NCI-H146 (cell line): ENCODE measurements around the gene SYTL3.
"Not testable (repeated sequence)": the region's sequence is repeated elsewhere in the genome, so short reads cannot be mapped to it uniquely, and the experiment has no call there.

Experiments
- DNase-seq: peaks from one replicate; lab custom pipeline; 2025; lab: John Stamatoyannopoulos, UW

Gene SYTL3

GRCh38 chr6:158662954-158663624, 13.2 kb downstream of the SYTL3 start:
- peak; percentile 99 for DNase-seq

DNA sequence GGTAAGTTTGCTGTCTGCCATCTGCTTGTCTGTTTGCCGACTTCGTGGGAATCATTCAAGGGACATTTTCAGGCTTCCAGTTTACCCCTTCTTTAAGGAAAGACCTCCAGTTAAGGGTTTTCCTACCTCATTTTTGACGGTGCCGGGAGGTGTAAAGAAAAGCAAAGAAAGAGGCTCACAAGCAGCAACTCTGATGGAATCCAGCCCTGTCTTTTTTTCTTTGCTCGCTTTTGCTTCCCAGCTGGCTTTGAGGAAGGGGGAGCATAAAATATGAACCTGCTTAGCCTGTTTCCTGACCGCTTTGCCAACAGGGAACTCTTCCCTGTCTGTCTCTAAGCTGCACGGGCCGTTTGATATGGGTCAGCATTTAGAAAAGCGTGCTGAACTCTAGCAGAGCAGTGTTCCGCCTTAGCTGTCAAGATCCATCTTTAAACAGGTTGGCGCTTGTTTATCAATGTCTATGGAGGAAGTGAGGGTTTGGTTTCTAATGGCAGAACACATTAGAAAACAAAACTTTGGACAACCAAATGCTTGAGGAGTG, 13.8 kb downstream of the SYTL3 start:
- peak; percentile 84 for DNase-seq

GRCh38 chr6:158665332-158665731, 15.5 kb downstream of the SYTL3 start:
- no peak for DNase-seq

DNA sequence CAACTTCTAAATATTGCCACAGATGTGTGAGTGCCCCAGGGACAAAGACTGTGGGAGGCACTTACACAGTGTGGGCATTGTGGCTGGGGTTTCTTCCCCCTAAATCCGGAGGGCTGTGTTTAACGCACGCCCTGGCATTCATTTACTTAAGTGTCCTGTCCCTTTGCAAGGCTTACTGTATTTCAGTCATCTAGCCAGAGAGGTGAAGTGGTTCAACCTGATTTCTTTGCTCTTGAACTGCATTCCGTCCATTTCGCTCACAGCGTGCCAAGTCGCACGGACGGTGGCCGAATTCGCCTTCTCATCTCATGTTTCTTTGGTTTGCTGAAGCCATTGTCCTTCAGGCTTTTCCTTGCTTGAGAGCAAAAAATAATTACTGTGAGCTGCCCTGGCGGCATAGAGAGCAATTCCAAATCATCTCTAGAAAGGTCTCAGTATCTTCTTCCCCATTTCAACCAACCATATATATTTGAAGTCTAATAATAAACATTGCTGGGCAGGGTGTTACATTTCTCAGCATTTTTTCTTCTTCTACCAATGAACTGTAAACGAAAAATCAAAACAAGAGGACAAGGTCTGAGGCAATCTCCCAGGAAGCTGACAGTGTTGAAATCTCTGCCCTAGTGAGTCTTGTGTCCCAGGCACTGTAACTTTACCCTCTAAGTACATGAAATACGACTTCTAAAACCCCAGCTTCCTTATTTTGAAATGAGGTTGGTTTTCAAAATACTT, 16.9 kb downstream of the SYTL3 start:
- DNase-seq: no peak

- DNase-seq: no peak
Observed at GRCh38 chr6:158667360-158667981, 17.6 kb downstream of the SYTL3 start.

DNA sequence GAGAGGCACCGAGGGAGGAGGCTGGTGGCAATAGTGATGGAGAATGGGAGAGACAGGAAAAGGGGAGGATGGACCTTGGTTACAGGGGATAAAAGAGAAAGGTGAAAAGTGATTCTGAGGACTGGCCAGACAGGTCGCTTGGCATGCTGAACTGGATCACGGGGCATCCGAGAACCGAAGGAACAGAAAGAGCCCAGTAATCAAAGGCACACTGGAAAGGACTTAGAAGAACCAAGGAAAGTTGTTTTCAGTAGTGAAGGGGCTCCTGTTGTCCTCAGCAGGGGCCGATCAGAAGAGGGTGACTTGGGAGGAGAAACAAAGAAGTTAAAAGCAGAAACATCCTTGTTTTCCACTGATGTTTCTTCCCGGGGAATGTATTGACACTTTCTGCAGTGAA, 18.9 kb downstream of the SYTL3 start:
- no peak for DNase-seq

DNA sequence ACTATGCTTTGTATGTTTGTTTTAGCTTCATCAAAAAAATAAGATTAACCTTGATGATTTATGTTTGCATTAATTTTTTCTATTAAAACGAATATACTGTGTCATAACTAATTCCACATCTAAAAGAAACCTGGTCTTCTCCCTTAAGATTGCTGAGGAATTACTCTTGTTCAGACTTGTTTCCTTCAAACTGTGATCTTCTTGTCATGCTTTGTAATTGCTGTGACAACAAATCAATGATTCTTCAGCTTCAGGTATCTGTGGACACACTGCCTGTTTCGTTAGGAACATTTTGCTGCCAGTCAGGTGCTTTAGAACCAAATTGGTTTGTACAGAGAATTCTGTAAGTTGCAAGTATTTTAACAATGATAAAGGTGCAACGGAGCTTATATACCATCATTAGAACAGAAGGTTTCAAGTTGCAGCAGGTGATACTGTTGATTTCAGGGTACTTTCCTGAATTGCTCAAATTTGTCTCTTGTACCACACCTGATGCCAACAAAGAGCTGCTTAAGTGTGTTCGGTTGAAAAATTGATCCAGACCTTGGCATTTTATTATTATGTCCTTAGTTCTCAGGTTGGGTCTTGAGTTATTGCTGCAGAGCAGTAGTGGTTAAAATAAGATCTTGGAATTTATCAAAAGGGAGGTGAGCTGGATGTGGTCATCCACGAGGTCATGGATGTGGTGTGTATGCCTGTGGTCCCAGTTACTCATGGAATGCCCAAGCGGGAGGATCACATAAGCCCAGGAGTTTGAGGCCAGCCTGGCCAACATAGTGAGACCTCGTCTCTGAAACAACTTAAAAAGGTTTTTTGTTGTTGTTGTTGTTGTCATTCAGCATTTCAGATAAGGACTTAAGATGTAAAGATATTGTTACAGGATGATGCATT, 19.5 kb downstream of the SYTL3 start:
- DNase-seq: peak; percentile 68

DNA sequence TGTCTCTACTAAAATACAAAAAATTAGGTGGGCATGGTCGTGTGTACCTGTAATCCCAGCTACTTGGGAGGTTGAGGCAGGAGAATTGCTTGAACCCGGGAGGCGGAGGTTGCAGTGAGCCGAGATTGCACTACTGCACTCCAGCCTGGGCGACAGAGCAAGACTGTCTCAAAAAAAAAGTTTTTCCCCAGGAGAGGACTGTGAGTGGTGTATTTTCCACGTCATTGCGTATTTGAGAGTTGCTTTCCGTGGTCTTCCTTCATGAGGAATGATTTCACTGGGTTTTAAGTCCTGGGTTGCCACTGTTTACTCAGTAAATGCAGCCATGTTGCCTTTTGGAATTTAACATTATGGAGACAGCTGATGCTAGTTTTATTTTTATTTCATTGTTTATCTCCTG, 22.3 kb downstream of the SYTL3 start:
- not testable (repeated sequence) for DNase-seq

GRCh38 chr6:158672726-158673125, 22.9 kb downstream of the SYTL3 start:
- DNase-seq: no peak

GRCh38 chr6:158674342-158675131, 24.7 kb downstream of the SYTL3 start:
- DNase-seq: no peak

- DNase-seq: not testable (repeated sequence)
Observed at GRCh38 chr6:158677094-158677493, 27.2 kb downstream of the SYTL3 start.

DNA sequence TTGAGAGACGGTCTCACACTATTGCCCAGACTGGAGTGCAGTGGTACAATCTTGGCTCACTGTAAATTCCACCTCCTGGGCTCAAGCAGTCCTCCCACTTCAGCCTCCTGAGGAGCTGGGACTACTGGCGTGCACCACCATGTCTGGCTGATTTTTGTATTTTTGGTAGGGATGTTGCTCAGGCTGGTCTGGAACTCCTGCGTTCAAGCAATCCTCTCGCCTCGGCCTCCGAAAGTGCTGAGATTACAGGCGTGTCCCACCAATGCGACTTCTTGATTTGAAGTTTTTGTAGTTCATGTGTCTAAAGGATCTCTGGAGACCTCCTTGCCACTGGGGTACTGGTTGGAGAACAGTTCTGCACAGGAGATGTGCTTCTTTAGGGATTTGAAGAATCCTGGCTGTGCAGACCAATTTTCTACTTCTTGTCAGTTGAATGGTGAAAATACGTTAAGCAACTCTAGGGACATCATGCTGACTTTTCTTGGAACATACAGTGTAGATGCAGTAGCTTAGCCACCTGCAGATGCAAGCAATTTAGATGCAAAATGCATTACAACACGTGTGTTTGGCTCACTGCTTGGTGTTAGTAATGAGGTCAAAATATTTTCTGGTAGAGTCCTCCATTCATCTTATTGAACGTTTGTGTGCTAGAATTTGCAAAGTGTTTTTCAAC, 28.2 kb downstream of the SYTL3 start:
- no peak for DNase-seq

GRCh38 chr6:158680015-158680414, 30.2 kb downstream of the SYTL3 start:
- no peak for DNase-seq

DNA sequence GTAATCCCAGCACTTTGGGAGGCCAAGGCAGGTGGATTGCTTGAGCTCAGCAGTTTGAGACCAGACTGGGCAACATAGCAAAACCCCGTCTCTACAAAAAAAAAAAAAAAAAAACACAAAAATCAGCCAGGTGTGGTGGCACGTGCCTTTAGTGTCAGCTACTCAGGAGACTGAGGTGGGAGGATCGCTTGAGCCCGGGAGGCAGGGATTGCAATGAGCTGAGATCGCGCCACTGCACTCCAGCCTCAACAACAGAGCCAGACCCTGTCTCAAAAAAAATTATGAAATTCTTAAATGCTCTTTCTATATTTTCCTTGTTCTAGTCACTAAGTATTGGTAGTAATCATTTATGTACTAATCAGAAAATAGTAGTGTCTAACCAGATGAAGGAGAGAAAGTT, 30.6 kb downstream of the SYTL3 start:
- no peak for DNase-seq

DNA sequence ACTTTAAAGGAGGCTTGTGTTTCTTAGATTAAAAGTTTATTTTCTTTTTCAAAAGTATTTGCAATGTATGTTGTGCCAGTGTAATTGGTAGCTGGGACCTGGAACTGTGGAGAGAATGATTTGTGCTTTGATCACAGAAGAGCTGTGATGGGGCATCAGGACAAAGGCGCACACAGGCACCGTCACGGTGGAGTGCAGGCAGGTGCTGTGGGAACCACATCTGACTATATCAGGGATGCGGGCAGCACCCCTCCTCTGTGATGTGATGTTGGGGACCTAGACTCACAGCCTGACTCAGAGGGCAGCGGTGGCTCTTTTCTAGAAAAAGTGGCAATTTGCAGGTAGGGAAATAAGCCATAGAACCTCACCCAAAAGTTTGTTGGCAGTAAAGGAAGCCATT, 34.5 kb downstream of the SYTL3 start:
- DNase-seq: no peak

GRCh38 chr6:158684745-158685324, 35.0 kb downstream of the SYTL3 start:
- no peak for DNase-seq

DNA sequence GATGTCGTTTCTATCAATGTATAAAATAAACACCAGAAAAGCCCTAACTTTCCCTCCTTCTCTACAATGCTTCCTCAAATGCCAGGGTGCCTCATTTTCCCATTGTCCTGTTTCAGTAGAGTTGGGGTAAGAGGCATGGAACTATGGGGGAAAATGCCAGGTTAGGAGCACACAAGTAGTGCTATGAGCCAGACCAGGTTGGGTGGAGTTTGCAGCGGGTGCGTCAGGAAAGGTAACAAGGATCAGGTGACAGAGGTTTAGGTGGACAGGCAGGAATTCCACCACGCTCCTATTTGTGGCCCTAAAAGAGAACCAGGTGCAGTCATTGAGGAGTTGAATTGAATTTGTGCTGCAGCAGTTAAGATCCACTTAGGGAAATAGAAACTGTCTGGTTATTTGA, 36.5 kb downstream of the SYTL3 start:
- no peak for DNase-seq

- no peak for DNase-seq
Observed at GRCh38 chr6:158686791-158687381, 37.0 kb downstream of the SYTL3 start.

- DNase-seq: no peak
Observed at GRCh38 chr6:158687506-158687905, 37.7 kb downstream of the SYTL3 start.

DNA sequence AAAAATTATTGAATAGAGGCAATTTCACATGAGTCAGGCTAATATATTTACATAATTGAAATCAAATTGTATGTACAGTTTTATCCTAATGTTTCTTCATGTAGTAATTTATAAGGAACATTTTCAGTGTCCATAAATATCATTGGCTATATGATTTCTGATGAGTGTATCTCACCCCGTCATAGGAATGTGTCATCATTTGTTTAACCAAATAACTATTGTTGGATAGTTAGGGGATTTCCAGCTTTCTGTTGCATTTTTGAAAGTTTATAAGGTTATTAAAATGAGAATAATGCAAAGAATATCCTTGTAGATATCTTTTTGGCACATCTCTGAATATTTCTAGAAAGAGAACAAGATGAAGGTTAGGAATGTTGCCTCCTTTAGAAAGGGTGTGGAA, 39.0 kb downstream of the SYTL3 start:
- DNase-seq: no peak
